Type B pancreatic cell (in vitro differentiated cells): ENCODE measurements around the gene PRSS27. TPM values are rescaled to one million over a fixed set of nuclear protein-coding genes. Genes with fewer than 3 reads are reported as not detected.

Source experiments
- DNase-seq: peaks from one replicate; pipeline ENCODE4 v3.0.0; 2021; ENCODE audit warnings: mixed read lengths; ENCODE audit not compliant: unreplicated experiment; ENCODE audit errors: extremely low spot score
- H3K27ac Mint-ChIP-seq: 2 replicates; pipeline ENCODE4 v1.8.0; 2021; ENCODE audit warnings: mild to moderate bottlenecking, mixed read lengths
- H3K27me3 Mint-ChIP-seq: 2 replicates; pipeline ENCODE4 v1.8.0; 2021; ENCODE audit warnings: mixed read lengths
- H3K36me3 Mint-ChIP-seq: 2 replicates; pipeline ENCODE4 v1.8.0; 2021; ENCODE audit warnings: mixed read lengths
- H3K4me1 Mint-ChIP-seq: one replicate; pipeline ENCODE4 v1.8.0; 2021; ENCODE audit warnings: mixed read lengths; ENCODE audit not compliant: unreplicated experiment
- H3K4me3 Mint-ChIP-seq: 2 replicates; pipeline ENCODE4 v1.8.0; 2021; ENCODE audit warnings: mild to moderate bottlenecking, mixed read lengths
- H3K9me3 Mint-ChIP-seq: 2 replicates; pipeline ENCODE4 v1.8.0; 2021; ENCODE audit warnings: mixed read lengths
- total RNA-seq: library from RNA; stranded (reverse); gene quantifications from 2 replicates; pipeline ENCODE4 v1.2.1, GENCODE V29; 2021; ENCODE audit warnings: low replicate concordance
- TF ChIP-seq, protein P1 (sequence below): fragments of 200-600 bp; sonication (generic); conservative IDR thresholded peaks from 2 replicates; pipeline ENCODE4 v1.5.0; 2021; ENCODE audit warnings: antibody characterized with exemption, mild to moderate bottlenecking

PRSS27 gene
- total RNA-seq, 1 donor from 2014 or later = 19.0 TPM

DNA sequence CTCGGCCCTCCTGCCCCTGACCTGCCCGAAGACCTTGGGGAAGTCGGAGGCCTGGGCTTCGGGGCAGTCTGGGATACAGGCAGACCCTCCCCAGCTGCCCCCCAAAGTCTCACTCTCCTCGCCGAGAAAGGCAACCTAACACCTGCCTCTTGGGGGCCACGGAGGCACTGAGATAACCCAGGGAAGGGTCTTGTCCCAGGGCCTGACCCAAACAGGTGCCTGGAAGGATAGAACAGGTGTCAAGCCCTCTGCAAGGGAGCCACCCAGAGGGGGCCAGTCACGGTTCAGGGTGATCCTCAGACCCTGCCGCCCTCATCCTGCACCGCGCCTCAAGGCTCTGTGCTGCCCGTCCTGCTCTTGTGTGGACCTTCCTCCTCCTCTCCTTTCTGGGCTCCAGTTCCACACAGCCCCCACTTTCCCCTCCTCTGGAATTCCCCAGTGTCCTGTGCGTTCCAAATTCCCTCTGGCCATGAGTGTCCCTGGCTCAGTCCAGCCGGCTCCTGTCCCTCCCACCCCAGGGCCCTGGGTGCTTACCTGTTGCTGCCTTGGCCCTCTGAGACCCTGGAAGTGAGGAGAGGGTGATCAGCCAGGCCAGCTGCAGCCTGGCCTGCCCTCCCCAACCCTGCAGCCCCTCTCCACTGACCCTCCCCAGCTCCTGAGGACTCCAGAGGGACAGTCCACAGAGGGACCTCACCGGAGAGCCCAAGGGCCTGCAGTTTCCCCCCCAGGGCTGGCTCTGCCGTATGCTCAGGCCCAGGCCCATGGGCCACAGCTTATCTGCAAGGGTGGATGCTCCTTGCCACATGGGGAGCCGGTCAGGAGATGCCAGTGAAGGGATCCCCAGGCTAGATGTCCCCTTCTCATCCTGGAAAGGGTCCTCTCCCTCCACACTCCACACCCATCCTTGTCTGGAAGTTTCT, 3.8 kb downstream of the PRSS27 start:
- TF ChIP-seq, protein P1, sequence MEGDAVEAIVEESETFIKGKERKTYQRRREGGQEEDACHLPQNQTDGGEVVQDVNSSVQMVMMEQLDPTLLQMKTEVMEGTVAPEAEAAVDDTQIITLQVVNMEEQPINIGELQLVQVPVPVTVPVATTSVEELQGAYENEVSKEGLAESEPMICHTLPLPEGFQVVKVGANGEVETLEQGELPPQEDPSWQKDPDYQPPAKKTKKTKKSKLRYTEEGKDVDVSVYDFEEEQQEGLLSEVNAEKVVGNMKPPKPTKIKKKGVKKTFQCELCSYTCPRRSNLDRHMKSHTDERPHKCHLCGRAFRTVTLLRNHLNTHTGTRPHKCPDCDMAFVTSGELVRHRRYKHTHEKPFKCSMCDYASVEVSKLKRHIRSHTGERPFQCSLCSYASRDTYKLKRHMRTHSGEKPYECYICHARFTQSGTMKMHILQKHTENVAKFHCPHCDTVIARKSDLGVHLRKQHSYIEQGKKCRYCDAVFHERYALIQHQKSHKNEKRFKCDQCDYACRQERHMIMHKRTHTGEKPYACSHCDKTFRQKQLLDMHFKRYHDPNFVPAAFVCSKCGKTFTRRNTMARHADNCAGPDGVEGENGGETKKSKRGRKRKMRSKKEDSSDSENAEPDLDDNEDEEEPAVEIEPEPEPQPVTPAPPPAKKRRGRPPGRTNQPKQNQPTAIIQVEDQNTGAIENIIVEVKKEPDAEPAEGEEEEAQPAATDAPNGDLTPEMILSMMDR = no peak
- H3K27me3 Mint-ChIP-seq = peaks cover 4% of the 10 kb centered on the region
- H3K9me3 Mint-ChIP-seq = no peaks in the 10 kb centered on the region
- no peaks in the 10 kb centered on the region for H3K36me3 Mint-ChIP-seq
- H3K27ac Mint-ChIP-seq = no peak overlapping the region
- no peaks in the 10 kb centered on the region for H3K4me1 Mint-ChIP-seq
- no peak for DNase-seq
- H3K4me3 Mint-ChIP-seq = no peak overlapping the region

DNA sequence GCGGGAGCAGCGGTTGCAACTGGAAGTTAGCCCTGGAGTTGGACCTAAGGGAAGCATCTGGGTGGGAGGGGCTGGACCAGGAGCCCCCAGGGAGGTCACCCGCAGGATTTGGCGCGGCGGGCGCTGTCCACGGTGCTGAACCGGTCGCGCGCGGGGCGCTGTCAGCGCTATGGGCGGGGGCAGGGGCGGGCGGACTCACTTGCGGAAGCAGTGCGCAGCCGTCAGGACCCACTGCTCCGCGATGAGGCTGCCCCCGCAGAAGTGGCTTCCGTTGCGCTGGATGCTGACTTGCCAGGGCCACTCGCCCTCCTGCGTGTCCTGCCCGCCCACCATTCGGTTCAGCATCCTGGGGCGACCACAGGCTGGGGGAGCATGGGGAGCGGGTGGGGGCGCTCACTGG, 4.5 kb downstream of the PRSS27 start:
- TF ChIP-seq, protein P1 = no peak
- Mint-ChIP-seq H3K27me3 (peaks cover 4% of the 10 kb centered on the region), H3K36me3 (no peaks in the 10 kb centered on the region), H3K4me3 (no peak overlapping the region), H3K4me1 (no peaks in the 10 kb centered on the region), H3K9me3 (no peaks in the 10 kb centered on the region), H3K27ac (no peak overlapping the region)
- DNase-seq = no peak

DNA sequence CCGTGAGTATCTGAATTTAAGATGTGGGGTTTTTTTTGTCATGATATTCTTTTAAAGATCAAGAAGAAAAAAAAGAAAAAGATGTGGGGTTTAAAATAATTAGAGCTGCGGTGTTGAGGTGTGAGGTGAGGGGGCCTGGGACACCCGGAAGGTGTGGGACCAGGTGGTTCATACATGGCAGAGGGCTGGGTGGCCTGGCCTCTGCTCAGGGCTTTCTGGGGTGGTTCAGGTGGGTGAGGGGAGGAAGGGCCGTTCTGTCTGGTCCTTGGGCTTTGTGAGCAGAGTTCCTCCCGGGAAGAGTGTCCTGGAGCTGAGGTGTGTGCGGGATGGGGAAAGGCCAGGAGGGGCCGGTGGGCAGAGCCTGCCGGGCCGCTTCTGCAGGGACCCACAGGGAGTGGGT, 5.0 kb downstream of the PRSS27 start:
- no peaks in the 10 kb centered on the region for H3K36me3 Mint-ChIP-seq
- H3K9me3 Mint-ChIP-seq = no peaks in the 10 kb centered on the region

DNA sequence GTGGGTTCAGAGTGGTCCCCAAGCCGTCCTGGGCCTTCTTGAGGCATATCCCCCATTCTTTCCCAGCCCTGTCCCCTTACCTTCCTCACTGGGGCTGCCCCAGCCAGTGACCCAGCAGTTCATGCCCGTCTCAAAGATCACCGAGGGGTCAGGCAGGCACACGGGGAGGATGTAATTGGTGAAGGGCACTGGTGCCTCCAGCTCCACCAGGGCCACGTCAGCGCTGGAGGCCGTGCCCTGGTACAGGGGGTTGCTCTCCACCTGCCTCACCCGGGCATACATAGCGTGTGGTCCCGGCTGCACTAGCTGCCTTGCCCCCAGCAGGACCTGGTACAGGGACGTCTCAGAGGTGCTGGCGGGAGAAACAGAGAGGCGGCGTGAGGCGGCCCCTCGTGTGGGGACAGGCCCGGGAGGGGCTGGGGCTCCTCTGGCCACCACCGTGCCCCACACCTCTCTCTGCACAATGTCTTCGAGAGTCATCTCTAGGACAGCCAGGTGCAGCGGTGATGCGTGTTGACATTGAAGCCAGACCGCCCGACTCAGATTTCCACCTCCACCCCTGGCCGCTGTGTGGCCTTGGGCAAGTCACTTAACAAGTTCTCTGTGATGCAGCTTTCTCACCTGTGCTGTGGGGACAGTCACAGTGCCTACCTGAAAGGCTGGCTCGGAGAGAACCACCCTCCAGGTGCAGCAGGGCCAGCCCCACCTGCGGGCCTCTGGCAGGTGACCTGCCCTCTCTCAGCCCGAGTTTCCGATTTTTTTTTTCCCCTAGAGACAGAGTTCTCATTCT, 5.8 kb downstream of the PRSS27 start:
- no peak for DNase-seq
- Mint-ChIP-seq H3K27ac (no peak overlapping the region), H3K27me3 (peaks cover 4% of the 10 kb centered on the region), H3K9me3 (no peaks in the 10 kb centered on the region), H3K36me3 (no peaks in the 10 kb centered on the region), H3K4me1 (no peaks in the 10 kb centered on the region), H3K4me3 (no peak overlapping the region)
- TF ChIP-seq, protein P1 = no peak

More for the DNA sequence above, 5.0 kb downstream of the PRSS27 start:
- Mint-ChIP-seq H3K27me3 (peaks cover 4% of the 10 kb centered on the region), H3K27ac (no peak overlapping the region), H3K4me3 (peak overlapping the region; percentile 59), H3K4me1 (no peaks in the 10 kb centered on the region)
- no peak for DNase-seq
- TF ChIP-seq, protein P1 = no peak

DNA sequence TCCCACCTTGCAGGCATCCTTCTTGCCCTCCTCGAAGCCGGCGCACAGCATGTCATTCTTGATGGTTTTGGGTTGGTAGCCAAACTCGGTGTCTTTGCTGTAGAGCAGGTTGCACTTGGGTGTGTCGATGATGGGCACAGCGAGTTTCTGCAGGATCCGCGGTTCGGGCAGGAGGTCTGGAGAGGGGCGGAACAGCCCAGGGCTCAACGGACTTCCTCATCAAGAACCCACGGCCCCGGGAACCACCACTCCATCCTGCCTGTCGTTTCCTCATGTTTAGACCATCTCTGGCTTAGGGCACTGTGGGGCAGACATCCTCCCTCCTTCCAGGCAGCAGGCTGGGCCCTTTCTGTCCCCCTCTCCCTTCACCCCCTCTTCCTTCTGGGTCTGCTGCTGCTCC, 6.5 kb downstream of the PRSS27 start:
- Mint-ChIP-seq H3K27me3 (peaks cover 4% of the 10 kb centered on the region), H3K9me3 (no peaks in the 10 kb centered on the region), H3K4me3 (no peak overlapping the region), H3K36me3 (no peaks in the 10 kb centered on the region), H3K27ac (no peak overlapping the region), H3K4me1 (no peaks in the 10 kb centered on the region)
- no peak for DNase-seq
- TF ChIP-seq, protein P1 = no peak
